Right kidney (tissue), 1 donor: ENCODE measurements around the gene KDELR1.

ENCODE experiments used
- DNase-seq: peaks from one replicate; pipeline ENCODE4 v3.0.0-alpha.2; 2016

Gene KDELR1

DNA sequence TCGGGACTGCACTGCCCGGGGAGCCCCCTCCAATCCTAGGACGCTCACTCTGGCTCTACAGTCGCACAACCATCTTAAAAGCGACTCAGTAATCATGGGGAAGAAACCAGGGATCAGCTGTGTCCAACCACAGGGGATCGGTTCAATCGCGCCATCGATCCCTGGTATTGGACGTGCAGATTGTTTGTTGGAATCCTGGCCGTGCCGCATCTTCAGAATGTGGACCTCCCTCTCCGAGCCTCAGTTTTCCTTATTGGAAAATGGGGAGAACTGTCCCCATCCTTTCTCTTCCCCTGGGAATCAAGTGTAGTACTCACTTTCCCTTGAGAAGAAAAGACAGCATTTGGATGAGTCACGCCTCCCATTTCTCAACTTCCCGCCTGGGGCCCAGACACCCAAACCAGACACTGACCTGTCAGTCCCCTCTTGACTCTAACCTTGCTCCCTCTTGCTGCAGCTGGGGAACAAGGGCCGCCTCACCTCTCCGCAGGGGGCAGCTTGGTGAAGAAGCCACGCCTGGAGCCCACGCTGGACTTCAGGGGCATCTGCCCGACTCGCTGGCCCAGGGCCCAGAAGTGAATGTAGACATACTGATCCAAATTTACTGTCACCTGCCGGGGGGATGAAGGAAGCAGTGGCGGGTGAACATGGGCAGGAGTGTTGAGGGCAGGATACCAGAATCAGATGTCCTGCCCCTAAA lies 48.4 kb downstream of the KDELR1 start:
- no peak for DNase-seq

DNA sequence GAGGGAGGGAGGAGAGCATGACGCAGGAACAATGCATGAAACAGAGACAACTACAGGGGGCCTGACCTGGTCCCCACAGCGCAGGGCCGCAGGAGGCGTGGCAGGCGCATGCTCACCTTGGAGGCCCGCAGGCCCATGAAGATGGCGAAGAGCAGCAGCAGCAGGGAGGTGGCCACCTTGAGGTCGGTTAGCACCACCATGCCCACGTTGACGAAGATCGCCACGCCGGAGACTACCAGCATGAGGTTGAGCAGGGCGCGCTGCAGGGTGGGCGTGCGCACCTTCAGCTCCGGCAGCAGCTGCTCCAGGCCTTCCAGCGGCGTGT lies 49.0 kb downstream of the KDELR1 start:
- DNase-seq, result no peak

GRCh38 chr19:48341515-48342413 lies 49.6 kb downstream of the KDELR1 start:
- DNase-seq, result no peak

GRCh38 chr19:48340995-48341394 lies 50.4 kb downstream of the KDELR1 start:
- no peak for DNase-seq

DNA sequence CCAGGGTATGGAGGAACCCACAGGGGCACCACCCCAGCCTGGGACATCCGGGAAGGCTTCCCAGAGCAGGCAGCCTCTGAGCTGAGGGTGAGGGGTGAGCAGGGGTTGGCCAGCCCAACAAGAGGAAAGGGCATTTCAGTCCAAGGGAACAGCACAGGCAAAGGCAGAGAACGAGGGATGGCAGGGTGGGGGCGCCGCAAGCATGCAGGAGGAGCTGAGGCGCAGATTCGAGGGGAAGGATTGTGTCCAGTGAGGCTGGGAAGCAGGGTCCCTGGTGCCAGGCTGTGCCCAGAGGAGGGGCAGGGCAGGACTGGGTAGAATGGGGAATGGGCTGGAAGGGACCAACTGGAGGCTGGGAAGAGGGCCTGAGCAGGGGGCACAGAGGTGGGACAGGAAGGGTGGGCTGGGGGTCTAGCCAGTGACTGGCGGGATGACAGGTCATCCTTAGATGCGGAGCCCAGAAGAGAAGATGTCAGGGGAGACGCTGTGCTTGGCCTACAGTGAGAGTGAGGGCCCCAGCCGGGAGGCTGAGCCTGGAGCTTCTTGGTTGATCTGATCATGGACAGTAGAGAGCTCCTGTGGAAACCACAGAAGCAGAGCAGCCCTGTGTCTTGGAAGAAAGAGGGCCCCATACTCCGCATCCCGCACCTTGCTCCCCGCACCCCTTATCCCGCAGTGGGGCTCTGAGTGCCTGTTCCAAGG lies 52.4 kb downstream of the KDELR1 start:
- DNase-seq, result no peak

DNA sequence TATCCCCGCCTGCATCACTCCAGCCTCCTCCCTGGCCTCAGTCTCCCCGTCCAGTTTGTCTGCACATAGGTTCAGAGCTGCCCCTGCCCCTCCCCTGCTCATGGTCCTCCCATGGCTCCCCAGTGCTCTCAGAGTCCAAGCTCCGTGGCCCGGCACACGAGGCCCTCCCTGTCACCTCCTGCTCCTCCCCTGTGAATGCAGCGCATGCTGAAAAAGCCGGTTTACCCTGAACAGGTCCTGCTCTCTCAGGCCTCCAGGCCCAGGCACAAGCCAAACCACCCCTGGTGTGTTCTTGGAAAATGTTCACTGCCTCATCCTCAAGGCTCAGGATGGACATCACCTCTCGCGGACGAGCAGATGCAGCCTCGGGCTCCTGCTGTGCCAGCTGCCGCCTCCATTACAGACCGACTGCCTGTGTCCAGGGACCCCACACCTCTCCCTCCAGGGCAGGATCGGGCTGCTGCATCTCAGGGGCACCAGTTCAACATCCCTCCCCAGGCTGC lies 53.0 kb downstream of the KDELR1 start:
- no peak for DNase-seq

DNA sequence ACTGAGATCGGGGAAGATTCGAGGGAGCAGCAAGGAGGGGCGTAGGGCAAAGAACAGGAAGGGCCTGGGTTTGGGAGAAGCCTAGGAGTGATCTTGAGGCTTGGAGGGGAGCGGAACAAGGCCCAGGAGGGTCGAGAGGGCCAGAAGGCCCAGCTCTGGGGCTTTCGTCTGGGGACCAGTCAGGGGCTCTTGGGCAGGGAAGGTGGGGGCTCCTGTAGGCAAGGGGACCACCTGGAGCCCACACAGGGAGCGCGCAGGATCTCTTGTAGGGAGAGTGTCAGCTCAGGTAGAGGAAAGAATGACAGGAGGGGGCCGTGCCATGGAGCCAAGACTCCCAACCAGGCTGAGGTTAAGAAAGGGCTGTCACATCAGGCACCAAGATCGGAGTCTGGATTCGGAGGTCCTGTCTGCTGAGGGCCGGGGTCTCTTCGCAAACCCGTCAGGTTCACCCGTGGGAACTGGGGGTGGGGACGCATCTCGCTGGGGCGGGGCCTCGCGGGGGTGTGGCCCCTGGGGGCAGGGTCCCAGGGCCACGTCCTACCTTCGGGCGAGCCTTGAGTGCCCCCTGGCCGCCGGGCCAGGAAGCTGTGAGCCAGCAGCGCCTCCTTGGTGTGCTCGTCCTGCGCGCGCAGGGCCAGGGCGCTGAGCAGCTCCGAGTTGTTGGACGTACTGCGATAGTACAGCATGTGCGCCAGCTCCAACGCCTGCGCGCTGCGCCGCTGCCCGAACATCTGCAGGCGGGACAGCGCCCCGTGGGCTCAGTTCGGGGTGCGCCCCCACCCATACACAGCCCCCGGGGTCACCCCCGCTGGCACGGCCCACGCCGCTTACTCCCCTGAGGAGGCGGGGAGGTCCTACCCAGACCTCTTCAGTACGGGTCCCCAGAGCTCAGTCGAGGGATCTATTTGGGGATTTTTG lies 57.6 kb downstream of the KDELR1 start:
- peak; percentile 73 for DNase-seq

DNA sequence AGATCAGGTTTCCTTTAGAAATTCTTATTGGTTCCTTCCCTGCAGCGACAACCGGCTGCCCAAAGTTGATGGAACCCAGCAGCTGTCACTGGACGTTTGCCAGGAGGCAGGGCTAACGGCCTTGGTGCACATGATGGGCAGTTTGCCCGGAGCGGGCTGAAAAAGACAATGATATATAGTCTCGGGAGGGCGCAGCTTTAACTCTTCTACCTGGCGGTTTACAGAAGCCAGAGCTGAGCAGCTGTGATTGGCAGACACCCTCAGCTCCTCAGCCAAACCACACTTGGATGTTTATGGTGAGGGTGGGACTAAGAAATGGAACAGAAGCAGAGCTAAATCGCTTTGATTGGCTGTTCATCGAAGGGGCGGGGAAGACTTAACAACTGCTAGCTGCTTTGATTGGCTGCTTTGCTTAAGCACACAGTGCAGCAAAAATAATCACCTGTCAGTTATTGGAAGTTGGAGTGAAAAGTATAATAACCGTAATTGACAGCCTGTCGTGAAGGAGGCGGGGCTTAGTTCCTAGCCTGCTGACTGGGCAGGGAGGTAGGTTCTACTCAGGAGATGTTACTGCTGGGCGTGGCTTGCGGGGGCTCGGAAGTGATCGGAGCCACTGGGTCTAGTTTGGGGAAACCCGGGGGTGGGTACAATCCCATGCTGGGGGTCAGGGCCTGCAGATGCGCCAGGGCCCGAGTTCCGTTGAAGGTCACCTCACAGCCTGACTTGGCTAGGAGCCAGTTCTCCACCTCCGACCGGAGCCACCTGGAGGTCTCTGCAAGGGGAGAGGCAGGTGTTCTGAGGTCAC lies 58.5 kb downstream of the KDELR1 start:
- peak; percentile 86 for DNase-seq
